Skeletal muscle cell (primary cell): Measurements from ENCODE around the gene CTCF.

Experiments used
- DNase-seq: peaks from one replicate; pipeline ENCODE4 v3.0.0-alpha.2; 2010; ENCODE audit warnings: low read depth
- H3K4me3 ChIP-seq: 2 replicates; pipeline ENCODE4 v1.5.1; 2011; ENCODE audit warnings: low read depth, mild to moderate bottlenecking, control low read depth, low read length, moderate library complexity

CTCF gene

GRCh38 chr16:67673712-67674580 is 111.6 kb downstream of the CTCF start:
- H3K4me3 ChIP-seq: no peak overlapping the region
- no peak for DNase-seq

DNA sequence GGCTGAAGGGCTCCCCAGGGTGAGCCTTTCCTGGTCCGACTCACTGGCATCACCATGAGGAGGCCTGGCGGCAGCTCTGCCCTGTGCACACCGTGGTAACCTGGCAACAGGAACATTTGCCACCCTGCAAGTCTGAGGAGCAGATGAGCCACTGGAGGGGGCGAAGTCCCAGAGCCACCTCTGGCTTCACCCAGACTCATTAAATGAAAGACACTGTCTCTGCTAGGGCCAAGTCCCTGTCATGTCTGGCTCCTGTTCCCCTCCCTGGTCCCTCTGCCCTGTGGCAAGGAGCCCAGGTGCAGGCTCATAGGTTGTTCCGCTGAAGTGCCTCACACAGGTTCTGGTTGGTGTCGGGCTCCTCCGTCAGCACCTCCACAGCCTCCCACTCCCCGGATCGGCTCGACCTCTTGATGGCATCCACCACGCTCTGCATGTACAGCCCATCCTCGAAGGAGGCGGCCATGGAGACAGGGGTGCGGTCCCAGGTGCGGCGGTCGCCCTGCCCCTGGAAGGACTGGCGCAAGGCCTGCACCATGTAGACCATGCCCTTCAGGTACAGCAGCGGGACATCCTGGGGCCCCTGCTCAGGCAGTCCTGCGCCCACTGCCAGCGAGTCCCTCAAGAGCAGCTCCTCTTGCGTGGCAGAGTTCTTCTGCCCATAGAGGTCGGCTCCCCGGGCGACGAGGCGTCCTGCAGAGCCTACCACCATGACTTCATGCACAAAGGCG is 112.7 kb downstream of the CTCF start:
- DNase-seq: no peak
- no peak overlapping the region for H3K4me3 ChIP-seq

GRCh38 chr16:67675579-67675935 is 113.2 kb downstream of the CTCF start:
- no peak overlapping the region for H3K4me3 ChIP-seq
- no peak for DNase-seq

DNA sequence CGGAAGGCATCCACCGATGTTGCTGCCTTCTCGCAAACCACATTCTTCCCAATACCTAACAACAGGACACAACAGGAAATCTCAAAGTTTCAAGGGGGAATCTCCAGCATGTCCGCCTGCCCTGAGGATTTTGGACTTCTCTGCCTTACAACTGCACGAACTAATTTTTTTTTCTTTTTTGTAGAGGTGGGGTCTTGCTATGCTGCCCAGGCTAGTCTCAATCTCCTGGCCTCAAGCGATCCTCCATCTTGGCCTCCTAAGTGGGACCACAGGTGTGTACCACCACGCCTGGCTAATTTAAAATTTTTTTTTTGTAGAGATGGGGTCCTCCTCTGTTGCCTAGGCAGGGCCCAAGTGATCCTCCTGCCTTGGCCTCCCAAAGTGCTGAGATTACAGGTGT is 113.7 kb downstream of the CTCF start:
- no peak overlapping the region for H3K4me3 ChIP-seq
- no peak for DNase-seq

- H3K4me3 ChIP-seq: no peak overlapping the region
- DNase-seq: no peak
Measured at GRCh38 chr16:67676516-67676915, 114.2 kb downstream of the CTCF start.

GRCh38 chr16:67676939-67677338 is 114.6 kb downstream of the CTCF start:
- DNase-seq: no peak
- no peak overlapping the region for H3K4me3 ChIP-seq

GRCh38 chr16:67677712-67678111 is 115.4 kb downstream of the CTCF start:
- DNase-seq: no peak
- H3K4me3 ChIP-seq: no peak overlapping the region

- no peak for DNase-seq
- no peak overlapping the region for H3K4me3 ChIP-seq
Measured at GRCh38 chr16:67678354-67679023, 116.2 kb downstream of the CTCF start.

- no peak for DNase-seq
- H3K4me3 ChIP-seq: no peak overlapping the region
Measured at GRCh38 chr16:67679935-67680897, 117.9 kb downstream of the CTCF start.

DNA sequence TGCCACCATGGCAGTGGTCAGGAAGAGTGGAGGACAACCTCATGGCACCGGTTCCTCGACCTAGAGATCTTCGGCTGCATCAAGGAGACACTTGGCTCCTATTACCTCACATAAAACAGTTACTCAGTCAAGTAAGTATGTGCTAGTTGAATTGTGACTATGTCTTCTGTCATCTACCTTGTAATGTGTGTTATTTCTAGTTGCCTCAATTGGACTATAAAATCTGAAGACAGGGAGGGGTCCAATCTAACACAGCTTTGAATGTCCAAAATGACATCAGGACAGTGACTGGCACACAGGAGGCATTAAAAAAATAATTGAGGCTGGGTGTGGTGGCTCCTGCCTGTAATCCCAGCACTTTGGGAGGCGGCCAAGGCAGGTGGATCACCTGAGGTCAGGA is 121.4 kb downstream of the CTCF start:
- DNase-seq: no peak

GRCh38 chr16:67685388-67686112 is 123.2 kb downstream of the CTCF start:
- DNase-seq: no peak

More for the DNA sequence above, 121.4 kb downstream of the CTCF start:
- H3K4me3 ChIP-seq: no peak overlapping the region

More at GRCh38 chr16:67685388-67686112, 123.2 kb downstream of the CTCF start:
- no peak overlapping the region for H3K4me3 ChIP-seq
